Mucosa of stomach (tissue), 1 donor: Measurements from ENCODE around the gene MRPL16.
"Not testable (repeated sequence)": the region's sequence is repeated elsewhere in the genome, so short reads cannot be mapped to it uniquely, and the experiment has no call there.

Source experiments
- H3K27me3 ChIP-seq: one replicate; pipeline ENCODE4 v1.7.0; 2013; ENCODE audit warnings: mild to moderate bottlenecking, low read length; ENCODE audit not compliant: control insufficient read depth, insufficient read depth
- H3K36me3 ChIP-seq: one replicate; pipeline ENCODE4 v1.7.0; 2013; ENCODE audit warnings: low read length; ENCODE audit not compliant: control insufficient read depth, insufficient read depth
- H3K4me1 ChIP-seq: one replicate; pipeline ENCODE4 v1.7.0; 2013; ENCODE audit warnings: mild to moderate bottlenecking, low read length; ENCODE audit not compliant: control insufficient read depth, insufficient read depth
- H3K4me3 ChIP-seq: one replicate; pipeline ENCODE4 v1.7.0; 2013; ENCODE audit warnings: low read length
- H3K9ac ChIP-seq: one replicate; pipeline ENCODE4 v1.7.0; 2013; ENCODE audit warnings: mild to moderate bottlenecking, low read length, moderate library complexity
- H3K9me3 ChIP-seq: one replicate; pipeline ENCODE4 v1.7.0; 2013; ENCODE audit warnings: mild to moderate bottlenecking, low read length, moderate library complexity; ENCODE audit not compliant: control insufficient read depth
- donor health status: Pancreatic carcinoma.

The MRPL16 gene

DNA sequence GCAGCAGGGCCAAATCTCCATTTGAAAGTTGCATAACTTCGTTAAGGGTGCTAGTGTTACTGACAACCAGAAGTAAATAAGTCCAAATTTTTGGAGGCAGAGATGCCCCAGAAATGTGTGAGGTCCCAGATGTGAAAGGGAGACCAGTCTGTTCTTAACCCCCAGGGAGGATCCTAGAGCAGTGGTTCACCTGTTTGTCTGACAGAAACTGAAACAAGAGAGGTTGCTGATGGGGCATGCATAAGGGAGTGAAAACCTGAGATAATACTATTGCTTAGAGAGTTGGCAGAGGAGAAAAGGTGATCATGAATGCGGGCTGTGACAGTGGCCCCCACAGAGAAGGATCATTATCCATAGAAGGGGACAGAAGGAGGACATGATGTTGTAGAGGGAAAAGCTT is 30.9 kb upstream of the MRPL16 start:
- H3K36me3 ChIP-seq = no peaks in the 10 kb centered on the region
- no peaks in the 10 kb centered on the region for H3K9me3 ChIP-seq
- peaks cover 14% of the 10 kb centered on the region for H3K4me1 ChIP-seq

GRCh38 chr11:59839615-59840014 is 29.0 kb upstream of the MRPL16 start:
- Histone ChIP-seq H3K9ac (no peak overlapping the region), H3K4me1 (no peaks in the 10 kb centered on the region), H3K4me3 (no peak overlapping the region), H3K9me3 (no peaks in the 10 kb centered on the region), H3K27me3 (no peaks in the 10 kb centered on the region), H3K36me3 (no peaks in the 10 kb centered on the region)

More for the DNA sequence above, 30.9 kb upstream of the MRPL16 start:
- no peak overlapping the region for H3K4me3 ChIP-seq
- H3K9ac ChIP-seq = no peak overlapping the region
- no peaks in the 10 kb centered on the region for H3K27me3 ChIP-seq

DNA sequence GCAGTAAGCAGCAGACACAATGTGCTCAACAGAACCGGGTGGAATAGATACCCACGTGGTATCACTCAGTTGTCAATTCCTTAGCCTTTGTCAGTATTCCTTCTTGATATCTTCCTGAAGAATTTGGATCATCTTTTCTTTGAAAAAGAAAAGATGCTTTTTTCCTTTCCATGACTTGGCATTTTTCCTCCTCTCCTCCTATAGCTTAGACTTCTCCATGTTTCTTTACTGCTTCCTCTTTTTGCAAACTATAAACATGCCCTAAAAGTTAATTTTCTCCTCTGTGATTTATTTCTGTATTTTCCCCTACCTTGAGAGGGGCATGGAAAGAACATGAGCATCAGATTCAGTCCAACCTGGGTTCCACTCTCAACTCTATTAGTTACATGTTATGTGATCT is 23.0 kb upstream of the MRPL16 start:
- H3K9me3 ChIP-seq = no peaks in the 10 kb centered on the region
- no peak overlapping the region for H3K9ac ChIP-seq
- no peaks in the 10 kb centered on the region for H3K36me3 ChIP-seq
- H3K27me3 ChIP-seq = no peaks in the 10 kb centered on the region
- H3K4me3 ChIP-seq = no peak overlapping the region
- no peaks in the 10 kb centered on the region for H3K4me1 ChIP-seq

- Histone ChIP-seq H3K4me3 (no peak overlapping the region), H3K36me3 (no peaks in the 10 kb centered on the region), H3K9ac (no peak overlapping the region), H3K4me1 (no peaks in the 10 kb centered on the region), H3K27me3 (no peaks in the 10 kb centered on the region), H3K9me3 (no peaks in the 10 kb centered on the region)
Measured at GRCh38 chr11:59829358-59829757, 18.8 kb upstream of the MRPL16 start.

GRCh38 chr11:59822989-59823566 is 12.5 kb upstream of the MRPL16 start:
- Histone ChIP-seq H3K9me3 (no peaks in the 10 kb centered on the region), H3K27me3 (no peaks in the 10 kb centered on the region), H3K4me3 (no peak overlapping the region), H3K9ac (peak overlapping the region; percentile 23), H3K4me1 (no peaks in the 10 kb centered on the region), H3K36me3 (no peaks in the 10 kb centered on the region)

DNA sequence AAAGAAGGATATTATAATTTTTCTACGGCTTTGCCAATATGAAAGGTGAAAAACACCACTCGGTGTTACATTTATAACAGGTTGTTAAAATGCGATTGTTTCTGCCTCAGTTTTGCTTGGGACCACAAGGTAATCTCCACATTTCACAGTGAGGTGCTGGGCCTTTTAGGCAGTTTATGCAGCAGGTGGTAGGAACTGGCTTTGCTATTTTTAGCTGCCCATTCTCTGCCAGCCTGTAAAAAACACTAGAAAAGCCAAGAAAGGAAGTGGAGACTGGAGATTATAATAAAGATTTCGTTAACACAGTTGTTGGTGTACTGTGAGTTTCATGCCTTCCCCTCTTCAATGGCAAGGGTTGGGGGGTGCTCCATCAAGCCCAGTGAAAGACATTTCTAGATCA is 8.0 kb upstream of the MRPL16 start:
- H3K9ac ChIP-seq = no peak overlapping the region
- no peaks in the 10 kb centered on the region for H3K9me3 ChIP-seq
- H3K4me1 ChIP-seq = no peaks in the 10 kb centered on the region
- no peaks in the 10 kb centered on the region for H3K27me3 ChIP-seq
- H3K36me3 ChIP-seq = no peaks in the 10 kb centered on the region
- H3K4me3 ChIP-seq = no peak overlapping the region

- H3K9ac ChIP-seq, H3K4me3 ChIP-seq, H3K4me1 ChIP-seq, H3K27me3 ChIP-seq, H3K36me3 ChIP-seq, H3K9me3 ChIP-seq: not testable (repeated sequence)
Measured at GRCh38 chr11:59816434-59816833, 5.9 kb upstream of the MRPL16 start.

GRCh38 chr11:59815754-59816153 is 5.2 kb upstream of the MRPL16 start:
- H3K36me3 ChIP-seq = no peaks in the 10 kb centered on the region
- H3K9ac ChIP-seq = no peak overlapping the region
- no peaks in the 10 kb centered on the region for H3K4me1 ChIP-seq
- no peaks in the 10 kb centered on the region for H3K9me3 ChIP-seq
- H3K27me3 ChIP-seq = no peaks in the 10 kb centered on the region
- H3K4me3 ChIP-seq = no peak overlapping the region

GRCh38 chr11:59814021-59814420 is 3.4 kb upstream of the MRPL16 start:
- Histone ChIP-seq H3K27me3 (no peaks in the 10 kb centered on the region), H3K9ac (no peak overlapping the region), H3K36me3 (no peaks in the 10 kb centered on the region), H3K9me3 (no peaks in the 10 kb centered on the region), H3K4me1 (peaks cover 5% of the 10 kb centered on the region), H3K4me3 (no peak overlapping the region)

DNA sequence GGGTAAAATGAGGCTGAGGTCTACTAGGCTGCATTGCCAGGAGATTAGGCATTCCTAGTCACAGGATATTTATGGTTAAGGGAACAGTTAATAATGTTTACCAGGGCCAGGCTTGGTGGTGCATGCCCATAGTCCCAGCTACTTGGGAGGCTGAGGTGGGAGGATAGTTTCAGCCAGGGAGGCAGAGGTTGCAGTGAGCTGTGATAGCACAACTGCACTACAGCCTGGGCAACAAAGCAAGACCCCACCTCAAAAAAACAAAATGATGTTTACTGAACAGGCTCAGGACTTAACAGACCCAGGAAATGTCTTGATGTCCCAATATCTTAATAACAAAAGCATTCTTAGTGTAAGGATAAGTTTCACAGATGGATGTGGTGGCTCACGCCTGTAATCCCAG is 2.8 kb upstream of the MRPL16 start:
- H3K27me3 ChIP-seq = no peaks in the 10 kb centered on the region
- no peaks in the 10 kb centered on the region for H3K9me3 ChIP-seq
- no peak overlapping the region for H3K4me3 ChIP-seq
- H3K4me1 ChIP-seq = peaks cover 5% of the 10 kb centered on the region
- no peak overlapping the region for H3K9ac ChIP-seq
- H3K36me3 ChIP-seq = no peaks in the 10 kb centered on the region

DNA sequence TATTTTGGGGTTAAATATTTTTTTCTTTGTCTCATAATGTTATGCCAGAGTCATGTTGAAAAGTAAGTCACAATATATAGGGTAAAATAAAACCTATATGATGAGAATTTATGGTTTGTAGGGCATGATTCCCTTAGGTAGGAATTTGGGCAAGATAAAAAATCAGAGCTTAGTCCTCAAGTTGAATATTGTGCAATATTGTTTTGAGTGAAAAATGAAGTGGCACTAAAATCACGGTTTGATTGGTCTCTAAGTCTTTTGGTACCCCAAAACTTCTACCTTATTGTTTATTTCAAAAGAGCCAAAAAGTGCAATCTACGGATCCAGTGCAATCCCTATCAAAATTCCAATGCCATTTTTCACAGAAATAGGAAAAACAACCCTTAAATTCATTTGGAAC is 1.6 kb upstream of the MRPL16 start:
- Histone ChIP-seq H3K36me3 (no peaks in the 10 kb centered on the region), H3K9ac (no peak overlapping the region), H3K9me3 (no peaks in the 10 kb centered on the region), H3K4me3 (no peak overlapping the region), H3K27me3 (no peaks in the 10 kb centered on the region), H3K4me1 (peaks cover 5% of the 10 kb centered on the region)

DNA sequence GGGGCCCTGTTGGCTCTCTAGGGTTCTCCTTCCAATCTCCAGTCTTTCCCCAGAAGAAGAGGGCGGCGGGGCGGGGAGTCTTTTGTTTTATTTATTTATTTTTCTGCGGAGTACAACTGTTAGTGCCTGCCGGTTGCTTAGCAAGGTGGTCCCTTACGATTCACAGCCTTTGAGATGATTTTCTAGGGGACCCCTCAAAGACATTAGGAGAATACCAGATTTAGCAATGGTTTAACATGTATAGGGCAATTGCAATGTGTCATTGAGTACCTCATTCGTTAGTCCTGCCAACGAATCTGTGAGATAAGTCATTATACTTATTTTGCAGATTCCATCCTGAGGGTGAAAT is 307 bp upstream of the MRPL16 start:
- H3K9me3 ChIP-seq = no peaks in the 10 kb centered on the region
- H3K36me3 ChIP-seq = no peaks in the 10 kb centered on the region
- H3K4me3 ChIP-seq = no peak overlapping the region
- H3K4me1 ChIP-seq = peaks cover 5% of the 10 kb centered on the region
- peak overlapping the region; percentile 90 for H3K9ac ChIP-seq
- H3K27me3 ChIP-seq = no peaks in the 10 kb centered on the region

DNA sequence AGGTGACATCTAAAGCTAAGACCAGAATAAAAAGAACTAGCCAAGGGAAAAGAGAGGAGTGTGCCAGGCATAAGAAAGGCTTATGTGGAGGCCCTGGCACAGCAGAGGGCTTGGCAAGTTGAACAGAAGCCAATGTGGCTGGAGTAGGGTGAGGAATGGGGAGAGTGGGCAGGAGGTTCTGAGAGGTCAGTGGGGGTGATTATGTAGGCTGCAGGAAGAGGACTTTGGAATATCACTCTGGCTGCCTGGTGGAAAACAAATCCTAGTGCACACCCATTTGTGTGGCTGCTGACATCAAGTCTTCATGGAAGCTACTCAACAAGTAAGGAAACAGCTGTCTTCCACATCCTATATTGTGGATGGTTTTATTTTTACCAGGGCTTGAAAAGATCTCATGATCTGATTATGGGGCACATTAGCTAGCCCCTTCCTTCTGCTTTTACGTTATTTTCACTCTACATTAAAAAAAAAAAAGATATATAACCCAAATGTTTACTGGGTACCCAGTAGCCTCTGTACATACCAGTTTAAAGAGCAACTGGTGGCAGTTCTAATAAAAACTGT is 3.4 kb downstream of the MRPL16 start:
- no peak overlapping the region for H3K9ac ChIP-seq
- H3K27me3 ChIP-seq = no peaks in the 10 kb centered on the region
- H3K36me3 ChIP-seq = no peaks in the 10 kb centered on the region
- no peak overlapping the region for H3K4me3 ChIP-seq
- no peaks in the 10 kb centered on the region for H3K9me3 ChIP-seq
- peaks cover 5% of the 10 kb centered on the region for H3K4me1 ChIP-seq
